Epithelial cell of proximal tubule (primary cell): Measurements from ENCODE around the gene IPCEF1. TPM values are rescaled to one million over a fixed set of nuclear protein-coding genes. Genes with fewer than 3 reads are reported as not detected.
A peak's percentile ranks its signal among the peaks of the same experiment; 100 is the strongest.

ENCODE experiments used
- DNase-seq: peaks from one replicate; pipeline ENCODE4 v3.0.0-alpha.2; 2011; ENCODE audit warnings: low read depth
- H3K4me3 ChIP-seq: 2 replicates; pipeline ENCODE4 v1.5.1; 2011; ENCODE audit warnings: low read depth, mild to moderate bottlenecking, low read length
- total RNA-seq: library from RNA; depleted of rRNA; stranded (reverse); fragments of >200 nt; gene quantifications from 2 replicates; pipeline ENCODE4 v1.2.3, GENCODE V29; 2015
- TF ChIP-seq, protein P1 (sequence below): conservative IDR thresholded peaks from 2 replicates; pipeline ENCODE4 v1.5.1; 2012; ENCODE audit warnings: low read depth, mild to moderate bottlenecking, low read length

IPCEF1 gene
- total RNA-seq, 1 donor from 2014 or later = 0.63 TPM

DNA sequence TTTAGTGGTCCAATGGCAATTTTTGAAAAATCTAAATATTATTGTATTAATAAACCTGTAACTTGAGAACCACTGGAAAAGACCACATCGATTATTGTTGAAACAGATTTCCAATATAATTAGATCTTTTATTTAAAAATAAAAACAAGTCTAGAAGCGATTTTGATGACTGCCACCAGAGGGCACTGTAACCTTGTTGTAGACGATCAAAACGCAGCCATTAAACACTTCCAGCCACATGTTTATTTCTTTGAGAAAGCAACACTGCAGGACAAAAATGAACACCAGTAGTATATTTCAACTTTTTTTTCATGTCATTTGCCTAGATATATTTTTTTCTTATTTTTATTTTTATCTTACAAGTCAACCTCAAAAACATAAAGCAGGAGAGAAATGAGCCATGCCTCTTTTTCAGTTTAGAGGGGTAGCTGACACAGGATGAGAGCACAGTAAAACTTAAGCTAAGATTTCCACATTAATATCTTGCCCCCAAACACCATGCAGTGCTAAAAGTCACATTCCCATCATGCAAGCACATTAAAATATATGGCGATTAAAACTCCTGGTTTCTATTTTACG is 202.1 kb downstream of the IPCEF1 start:
- TF ChIP-seq, protein P1, sequence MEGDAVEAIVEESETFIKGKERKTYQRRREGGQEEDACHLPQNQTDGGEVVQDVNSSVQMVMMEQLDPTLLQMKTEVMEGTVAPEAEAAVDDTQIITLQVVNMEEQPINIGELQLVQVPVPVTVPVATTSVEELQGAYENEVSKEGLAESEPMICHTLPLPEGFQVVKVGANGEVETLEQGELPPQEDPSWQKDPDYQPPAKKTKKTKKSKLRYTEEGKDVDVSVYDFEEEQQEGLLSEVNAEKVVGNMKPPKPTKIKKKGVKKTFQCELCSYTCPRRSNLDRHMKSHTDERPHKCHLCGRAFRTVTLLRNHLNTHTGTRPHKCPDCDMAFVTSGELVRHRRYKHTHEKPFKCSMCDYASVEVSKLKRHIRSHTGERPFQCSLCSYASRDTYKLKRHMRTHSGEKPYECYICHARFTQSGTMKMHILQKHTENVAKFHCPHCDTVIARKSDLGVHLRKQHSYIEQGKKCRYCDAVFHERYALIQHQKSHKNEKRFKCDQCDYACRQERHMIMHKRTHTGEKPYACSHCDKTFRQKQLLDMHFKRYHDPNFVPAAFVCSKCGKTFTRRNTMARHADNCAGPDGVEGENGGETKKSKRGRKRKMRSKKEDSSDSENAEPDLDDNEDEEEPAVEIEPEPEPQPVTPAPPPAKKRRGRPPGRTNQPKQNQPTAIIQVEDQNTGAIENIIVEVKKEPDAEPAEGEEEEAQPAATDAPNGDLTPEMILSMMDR = peak; percentile 72
- no peak for DNase-seq
- no peak overlapping the region for H3K4me3 ChIP-seq

GRCh38 chr6:154143753-154144152 is 212.8 kb downstream of the IPCEF1 start:
- no peak overlapping the region for H3K4me3 ChIP-seq
- no peak for DNase-seq
- TF ChIP-seq, protein P1 = no peak

GRCh38 chr6:154140743-154141142 is 215.9 kb downstream of the IPCEF1 start:
- no peak for DNase-seq
- H3K4me3 ChIP-seq = no peak overlapping the region
- TF ChIP-seq, protein P1 = no peak

DNA sequence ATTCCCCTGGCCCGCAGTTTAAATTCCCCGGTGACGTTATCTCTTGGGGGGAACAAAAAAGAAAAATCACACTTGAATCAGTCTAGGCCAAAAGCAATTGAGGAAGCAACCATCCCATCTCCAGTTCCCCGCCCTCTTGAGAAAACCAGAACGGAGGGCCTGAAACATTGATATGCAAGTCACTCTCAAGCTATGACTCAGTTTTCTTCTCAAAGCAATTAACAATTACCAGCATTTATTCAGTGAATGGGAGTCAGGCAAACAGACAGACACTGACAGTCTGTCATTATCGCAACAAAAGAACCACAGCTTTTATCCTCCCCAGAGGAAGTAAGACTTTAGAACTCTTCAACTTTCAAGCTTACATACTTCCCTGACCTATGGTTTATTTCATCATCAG is 216.7 kb downstream of the IPCEF1 start:
- no peak for DNase-seq
- TF ChIP-seq, protein P1 = no peak
- no peak overlapping the region for H3K4me3 ChIP-seq

- H3K4me3 ChIP-seq = no peak overlapping the region
- peak; percentile 95 for DNase-seq
- TF ChIP-seq, protein P1 = no peak
Observed at GRCh38 chr6:154138793-154139192, 217.8 kb downstream of the IPCEF1 start.

- no peak for DNase-seq
- TF ChIP-seq, protein P1 = no peak
- no peak overlapping the region for H3K4me3 ChIP-seq
Observed at GRCh38 chr6:154134471-154135147, 222.0 kb downstream of the IPCEF1 start.

DNA sequence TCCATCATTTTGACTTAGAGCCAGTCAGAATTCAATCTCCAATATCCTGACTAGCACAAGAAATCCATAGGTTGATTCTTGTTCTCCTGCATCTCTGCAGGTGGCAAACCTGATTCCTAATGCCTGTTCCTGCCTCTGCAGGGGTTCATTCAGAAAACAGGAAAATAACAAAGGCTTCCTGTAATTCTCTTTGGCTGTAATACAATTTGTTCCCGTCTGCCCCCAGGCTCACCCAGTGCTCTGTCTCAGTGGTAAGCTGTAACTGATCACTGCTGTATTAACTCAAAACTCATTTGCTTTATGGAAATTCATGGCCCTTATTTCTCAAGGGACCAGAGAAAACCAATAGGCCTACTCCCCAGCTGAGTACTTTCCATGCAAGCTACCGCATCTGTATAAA is 228.9 kb downstream of the IPCEF1 start:
- no peak overlapping the region for H3K4me3 ChIP-seq
- DNase-seq = no peak
- TF ChIP-seq, protein P1 = no peak
